Transverse colon (tissue), 3 donors: Measurements from ENCODE around the gene CANX.

Source experiments
- EP300 ChIP-seq: sonication (generic); formaldehyde crosslinking; IDR thresholded peaks from one replicate; pipeline ENCODE4 v1.6.1; 2017; ENCODE audit warnings: antibody characterized with exemption, low read depth
- POLR2A ChIP-seq: fragments of 450-650 bp; IDR thresholded peaks from one replicate; pipeline ENCODE4 v1.6.1; 2016; ENCODE audit warnings: antibody characterized with exemption, mild to moderate bottlenecking, moderate library complexity
- TF ChIP-seq, protein P1 (sequence below), 5 experiments: fragments of 200-600 bp in 3 of 5; fragments of 450-650 bp in 2 of 5; sonication (generic) in 3 of 5; IDR thresholded peaks; 1 replicate in 2 of 5; 2 replicates in 3 of 5; pipeline ENCODE4 v1.5.1; 2016 to 2017; ENCODE audit warnings: antibody characterized with exemption in 5 of 5, inconsistent platforms in 3 of 5, mild to moderate bottlenecking in 2 of 5, moderate library complexity in 1 of 5

DNA sequence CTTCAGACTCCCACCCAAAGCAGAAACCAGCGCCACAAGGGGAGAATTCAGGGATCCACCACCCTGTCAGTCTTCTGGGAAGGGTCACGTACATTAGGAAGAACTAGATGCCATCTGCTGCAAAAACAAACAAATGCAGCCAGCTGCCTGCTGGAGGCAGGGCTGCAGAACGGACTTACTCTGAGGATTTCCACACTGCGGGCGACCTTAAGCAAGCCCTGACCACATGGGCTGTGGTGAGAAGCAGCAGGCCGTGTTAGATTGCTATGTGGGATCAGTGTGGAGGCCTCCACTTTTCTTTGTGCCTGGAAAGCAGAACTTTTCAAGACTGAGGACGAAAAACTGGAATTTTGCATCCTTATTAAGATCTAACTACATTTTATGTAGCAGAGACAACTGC lies 81.6 kb downstream of the CANX start:
- no peak for TF ChIP-seq POLR2A
- no peak for TF ChIP-seq EP300
- TF ChIP-seq, protein P1, sequence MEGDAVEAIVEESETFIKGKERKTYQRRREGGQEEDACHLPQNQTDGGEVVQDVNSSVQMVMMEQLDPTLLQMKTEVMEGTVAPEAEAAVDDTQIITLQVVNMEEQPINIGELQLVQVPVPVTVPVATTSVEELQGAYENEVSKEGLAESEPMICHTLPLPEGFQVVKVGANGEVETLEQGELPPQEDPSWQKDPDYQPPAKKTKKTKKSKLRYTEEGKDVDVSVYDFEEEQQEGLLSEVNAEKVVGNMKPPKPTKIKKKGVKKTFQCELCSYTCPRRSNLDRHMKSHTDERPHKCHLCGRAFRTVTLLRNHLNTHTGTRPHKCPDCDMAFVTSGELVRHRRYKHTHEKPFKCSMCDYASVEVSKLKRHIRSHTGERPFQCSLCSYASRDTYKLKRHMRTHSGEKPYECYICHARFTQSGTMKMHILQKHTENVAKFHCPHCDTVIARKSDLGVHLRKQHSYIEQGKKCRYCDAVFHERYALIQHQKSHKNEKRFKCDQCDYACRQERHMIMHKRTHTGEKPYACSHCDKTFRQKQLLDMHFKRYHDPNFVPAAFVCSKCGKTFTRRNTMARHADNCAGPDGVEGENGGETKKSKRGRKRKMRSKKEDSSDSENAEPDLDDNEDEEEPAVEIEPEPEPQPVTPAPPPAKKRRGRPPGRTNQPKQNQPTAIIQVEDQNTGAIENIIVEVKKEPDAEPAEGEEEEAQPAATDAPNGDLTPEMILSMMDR (IDR thresholded peaks at IDR 0.05), result no peak
